ENCODE results near the gene PTPRK. TPM values are rescaled to one million over a fixed set of nuclear protein-coding genes. Genes with fewer than 3 reads are reported as not detected.

PTPRK gene
- total RNA-seq, 4 donors from 2014 or later, result 34.6 to 56.5 (median 47.0) TPM

- no peaks in the 10 kb centered on the region for H3K9me3 ChIP-seq
- no peak overlapping the region for H3K27ac ChIP-seq
- no peak overlapping the region for H3K4me3 ChIP-seq (replicated peaks in 1 of 3)
- no peaks in the 10 kb centered on the region for H3K27me3 ChIP-seq
- no peak for DNase-seq
- intact Hi-C loops (cut with DNase I), result no loop called here
- no peaks in the 10 kb centered on the region for H3K4me1 ChIP-seq
- H3K36me3 ChIP-seq, result no peaks in the 10 kb centered on the region
- TF ChIP-seq CTCF (IDR thresholded peaks at IDR 0.05) (no peak), POLR2A (IDR thresholded peaks at IDR 0.05) (no peak)
- 95 to 97% methylated on average over 8 of the region's 8 CpGs for WGBS, 2 donors
Observed at GRCh38 chr6:128316258-128316929, 204.0 kb downstream of the PTPRK start.

GRCh38 chr6:128314190-128314589, 206.2 kb downstream of the PTPRK start:
- H3K27me3 ChIP-seq, result no peaks in the 10 kb centered on the region
- no peaks in the 10 kb centered on the region for H3K36me3 ChIP-seq
- H3K4me3 ChIP-seq (replicated peaks in 1 of 3), result no peak overlapping the region
- no peaks in the 10 kb centered on the region for H3K4me1 ChIP-seq
- TF ChIP-seq CTCF (IDR thresholded peaks at IDR 0.05) (no peak), POLR2A (IDR thresholded peaks at IDR 0.05) (no peak)
- H3K9me3 ChIP-seq, result no peaks in the 10 kb centered on the region
- DNase-seq, result no peak
- intact Hi-C loops (cut with DNase I), result no loop called here
- H3K27ac ChIP-seq, result no peak overlapping the region

GRCh38 chr6:128311944-128312570, 208.3 kb downstream of the PTPRK start:
- Histone ChIP-seq H3K27ac (no peak overlapping the region), H3K4me3 (replicated peaks in 1 of 3) (no peak overlapping the region), H3K9me3 (no peaks in the 10 kb centered on the region), H3K4me1 (no peaks in the 10 kb centered on the region), H3K27me3 (no peaks in the 10 kb centered on the region), H3K36me3 (no peaks in the 10 kb centered on the region)
- intact Hi-C loops (cut with DNase I), result no loop called here
- WGBS, 2 donors, result 89% methylated on average over 3 of the region's 3 CpGs
- no peak for DNase-seq
- TF ChIP-seq POLR2A (IDR thresholded peaks at IDR 0.05), result no peak
- no peak for TF ChIP-seq CTCF (IDR thresholded peaks at IDR 0.05)

GRCh38 chr6:128310451-128310850, 209.9 kb downstream of the PTPRK start:
- Histone ChIP-seq H3K27me3 (no peaks in the 10 kb centered on the region), H3K36me3 (no peaks in the 10 kb centered on the region), H3K4me3 (replicated peaks in 1 of 3) (no peak overlapping the region), H3K4me1 (no peaks in the 10 kb centered on the region), H3K9me3 (no peaks in the 10 kb centered on the region), H3K27ac (no peak overlapping the region)
- DNase-seq, result no peak
- intact Hi-C loops (cut with DNase I), result no loop called here
- WGBS, 2 donors, result 84 to 85% methylated on average over 2 of the region's 2 CpGs
- TF ChIP-seq POLR2A (IDR thresholded peaks at IDR 0.05) (no peak), CTCF (IDR thresholded peaks at IDR 0.05) (no peak)

- Histone ChIP-seq H3K4me1 (no peaks in the 10 kb centered on the region), H3K36me3 (no peaks in the 10 kb centered on the region), H3K27me3 (no peaks in the 10 kb centered on the region), H3K9me3 (no peaks in the 10 kb centered on the region), H3K27ac (no peak overlapping the region), H3K4me3 (replicated peaks in 1 of 3) (no peak overlapping the region)
- DNase-seq, result no peak
- TF ChIP-seq CTCF (IDR thresholded peaks at IDR 0.05), result no peak
- TF ChIP-seq POLR2A (IDR thresholded peaks at IDR 0.05), result no peak
- intact Hi-C loops (cut with DNase I), result no loop called here
Observed at GRCh38 chr6:128307671-128308070, 212.7 kb downstream of the PTPRK start.

All from thyroid gland (tissue), 4 donors.